GM10248 (cell line): ENCODE results near the gene CTSZ.

Experiments
- CTCF ChIA-PET: fragments of 300-600 bp; sonication (Branson Sonifier 250); formaldehyde crosslinking; extraction: SDS; loops from one replicate; lab custom pipeline; 2021; ENCODE audit warnings: antibody characterized with exemption; lab: Yijun Ruan, JAX
- POLR2A ChIA-PET: fragments of 350-650 bp; sonication (Branson Sonifier 250); formaldehyde crosslinking; extraction: SDS; loops from one replicate; lab custom pipeline; 2020; ENCODE audit warnings: antibody characterized with exemption; lab: Yijun Ruan, JAX
- DNase-seq: peaks from one replicate; pipeline ENCODE4 v3.0.0; 2012; ENCODE audit errors: extremely low spot score
- CTCF ChIP-seq: IDR thresholded peaks from 2 replicates; pipeline ENCODE4 v1.5.1; 2012; ENCODE audit warnings: mild to moderate bottlenecking, low read depth; ENCODE audit errors: extremely low read depth, missing control alignments, control extremely low read depth

The CTSZ gene

GRCh38 chr20:58982406-58983114 is 24.5 kb downstream of the CTSZ start:
- no peak for DNase-seq
- ChIA-PET POLR2A (interaction anchor here (0.6 kb wide), 1 partner anchor 51 kb away, joined by 3 read pairs; no protein-coding TSS in a partner anchor), CTCF (interaction anchor here (0.8 to 2.5 kb wide), 7 partner anchors 8 to 76 kb away, joined by 3 to 8 read pairs (median 4); no protein-coding TSS in a partner anchor)
- TF ChIP-seq CTCF = no peak

- CTCF ChIA-PET = interaction anchor here (0.8 to 2.5 kb wide), 5 partner anchors 9 to 75 kb away, joined by 3 to 8 read pairs (median 4); no protein-coding TSS in a partner anchor
- no peak for TF ChIP-seq CTCF
- DNase-seq = no peak
- POLR2A ChIA-PET = interaction anchor here (0.7 kb wide), 2 partner anchors 18 to 20 kb away, joined by 3 read pairs; no protein-coding TSS in a partner anchor
These were observed 25.3 kb downstream of the CTSZ start for GRCh38 chr20:58981628-58982364.

GRCh38 chr20:58980711-58981627 is 26.1 kb downstream of the CTSZ start, which contains the start of gene NELFCD:
NELFCD (plus strand) TSS chr20:58981256; CDS start chr20:58981310, 54 bp downstream.
- ChIA-PET CTCF (interaction anchor here (0.8 to 2.5 kb wide), 4 partner anchors 10 to 51 kb away, joined by 3 to 8 read pairs (median 4); no protein-coding TSS in a partner anchor), POLR2A (interaction anchor here (0.7 to 1.6 kb wide), 3 partner anchors 12 to 21 kb away, joined by 3 read pairs; no protein-coding TSS in a partner anchor)
- DNase-seq = peak; percentile 98
- no peak for TF ChIP-seq CTCF

GRCh38 chr20:58978351-58979190 is 28.5 kb downstream of the CTSZ start:
- DNase-seq = no peak
- TF ChIP-seq CTCF = no peak
- CTCF ChIA-PET = interaction anchor here (0.8 to 1.6 kb wide), 4 partner anchors 40 to 111 kb away, joined by 3 to 6 read pairs (median 3); no protein-coding TSS in a partner anchor
- POLR2A ChIA-PET = interaction anchor here (0.5 to 1.3 kb wide), 3 partner anchors 26 to 590 kb away, joined by 3 to 5 read pairs (median 5); partner anchors contain the start of gene VAPB

- no peak for TF ChIP-seq CTCF
- CTCF ChIA-PET = interaction anchor here (1.5 to 1.7 kb wide), 2 partner anchors 73 to 76 kb away, joined by 3 to 4 read pairs; no protein-coding TSS in a partner anchor
- POLR2A ChIA-PET = no interaction called here
- DNase-seq = no peak
These were observed 30.9 kb downstream of the CTSZ start for GRCh38 chr20:58976061-58976730.
